ENCODE data around the gene KRT35.
A peak's percentile ranks its signal among the peaks of the same experiment; 100 is the strongest.

Gene KRT35

DNA sequence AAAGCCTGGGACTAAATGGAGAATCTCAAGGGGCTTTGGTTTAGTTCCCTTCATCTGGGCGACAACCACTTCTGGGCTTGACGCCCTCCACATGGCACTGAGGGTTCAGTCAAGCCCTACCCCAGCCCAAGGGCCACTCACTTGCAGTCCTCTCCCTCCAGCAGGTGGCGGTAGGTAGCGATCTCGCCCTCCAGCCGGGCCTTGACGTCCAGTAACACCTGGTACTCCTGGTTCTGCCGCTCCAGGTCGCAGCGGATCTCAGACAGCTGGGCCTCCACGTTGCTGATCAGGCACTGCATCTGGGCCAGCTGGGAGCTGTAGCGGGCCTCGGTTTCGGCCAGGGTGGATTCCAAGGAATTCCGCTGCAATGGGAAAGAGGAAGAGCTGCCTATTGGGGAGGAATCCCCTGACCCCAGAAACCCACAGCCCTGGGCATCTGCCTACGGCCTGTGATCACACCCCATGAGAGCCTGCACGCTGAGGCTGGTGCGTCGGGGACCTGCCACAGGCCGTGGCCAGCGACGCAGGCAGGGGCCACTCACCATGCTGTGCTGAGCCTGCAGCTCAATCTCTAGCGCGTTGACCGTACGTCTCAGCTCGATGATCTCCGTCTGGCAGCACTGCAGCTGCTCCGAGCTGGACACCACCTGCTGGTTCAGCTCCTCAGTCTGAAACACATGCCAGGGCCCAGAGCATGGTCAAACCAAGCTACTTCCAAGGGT is 6.0 kb upstream of the KRT35 start:
- DNase-seq (ENCODE audit: low read depth), result no peak

DNA sequence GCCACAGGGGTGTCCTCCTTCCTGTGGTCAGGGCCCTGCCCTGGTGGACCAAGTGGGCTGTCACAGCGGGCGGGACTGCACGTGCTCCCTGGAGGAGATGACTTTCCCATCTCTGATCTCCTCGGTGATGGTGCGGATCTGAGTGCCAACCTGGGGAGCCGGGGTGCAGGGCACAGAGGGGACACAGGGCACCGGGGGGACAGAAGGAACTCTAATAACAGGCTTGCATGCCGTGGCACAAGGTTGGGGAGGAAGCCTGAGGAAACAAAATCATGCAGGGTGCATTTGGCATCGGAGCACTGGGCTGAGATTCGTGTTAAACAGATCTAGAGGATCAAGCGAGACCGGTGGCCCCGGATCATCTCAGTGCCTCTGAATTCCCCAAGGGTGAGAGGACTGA is 5.4 kb upstream of the KRT35 start:
- no peak for DNase-seq (ENCODE audit: low read depth)

DNA sequence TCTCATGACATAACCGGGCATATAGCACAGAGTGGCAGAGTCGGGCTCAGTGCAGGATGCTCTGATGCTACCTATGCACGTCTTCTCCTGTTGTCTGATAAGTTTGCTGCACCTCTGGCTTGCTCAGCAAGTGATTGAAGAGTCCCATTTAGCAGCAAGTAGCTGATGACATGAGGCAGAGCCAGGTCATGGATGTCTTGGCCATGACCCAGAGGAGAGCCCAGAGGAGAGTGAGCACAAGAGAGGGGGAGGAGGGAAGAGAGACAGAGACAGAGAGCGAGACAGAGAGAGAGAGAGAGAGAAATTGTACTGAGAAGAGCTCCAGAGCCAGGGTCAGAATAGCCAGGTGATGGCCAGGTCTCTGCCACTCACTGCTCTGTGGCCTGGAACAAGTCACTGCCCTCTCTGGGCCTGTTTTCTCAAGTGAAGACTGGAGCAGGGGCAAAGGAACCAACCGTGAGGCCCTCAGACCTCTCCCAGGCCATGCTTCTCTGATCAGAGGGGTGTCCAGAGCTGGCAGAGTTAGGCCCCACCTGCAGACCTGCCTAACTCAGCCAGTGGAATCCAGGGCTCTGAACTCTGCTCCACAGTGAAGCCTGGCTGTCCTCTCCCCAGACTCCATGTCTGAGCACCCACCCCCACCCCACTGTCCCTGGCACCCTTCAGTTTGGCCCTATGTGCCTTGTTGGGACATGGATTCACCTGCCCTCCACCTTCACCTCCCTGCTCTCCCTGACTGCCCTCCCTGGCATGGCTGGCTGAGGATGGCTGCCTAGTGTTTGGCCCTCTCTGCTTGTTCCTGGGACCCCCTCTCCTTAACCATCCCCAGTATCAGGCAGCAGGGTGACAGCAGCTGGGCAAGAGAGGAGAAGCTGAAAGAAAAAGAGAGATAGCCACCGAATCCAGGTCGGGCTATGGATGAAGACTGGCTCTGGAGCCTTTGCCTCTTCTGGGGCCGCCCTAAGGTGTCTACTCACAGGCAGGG is 4.3 kb upstream of the KRT35 start:
- no peak for DNase-seq (ENCODE audit: low read depth)

DNA sequence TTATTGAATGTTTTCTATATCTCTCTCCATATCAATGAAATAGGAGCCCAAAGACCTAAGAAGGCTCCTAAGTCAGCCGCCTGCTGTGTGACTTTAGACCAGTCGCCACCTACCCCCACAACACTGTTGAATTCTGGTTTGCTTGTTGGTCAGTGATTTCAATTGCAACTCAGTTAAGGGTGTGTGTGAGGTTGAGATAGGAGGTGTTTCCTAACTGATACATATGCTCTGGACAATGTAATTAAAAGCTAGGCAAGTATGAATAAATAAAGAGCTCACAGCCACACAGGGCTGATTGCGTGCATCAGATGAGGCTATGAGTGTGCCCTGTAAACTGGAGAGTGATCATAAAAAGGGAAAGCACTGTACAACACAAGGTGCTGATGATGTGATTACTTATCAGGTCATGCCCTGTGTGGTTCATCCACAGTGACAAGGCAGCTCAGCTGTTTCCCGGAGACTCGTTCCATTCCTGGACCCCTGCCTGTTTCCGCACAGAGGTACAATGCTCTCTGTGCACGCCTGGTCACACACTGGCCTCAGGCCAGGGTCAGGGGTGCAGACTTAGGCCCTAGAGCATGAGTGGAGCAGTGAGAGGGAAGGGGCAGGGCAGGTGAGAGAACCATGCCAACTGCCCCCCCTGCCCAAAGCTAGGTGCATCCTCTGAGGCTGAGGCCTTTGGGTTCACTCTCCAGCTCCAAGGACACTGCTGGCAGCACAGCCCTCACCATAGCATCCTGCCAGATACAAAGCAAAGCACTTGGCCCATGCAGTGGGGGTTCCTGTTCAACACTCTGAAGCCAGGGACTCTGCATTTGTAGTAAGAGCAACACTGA is 3.3 kb upstream of the KRT35 start:
- DNase-seq (ENCODE audit: low read depth), result no peak

DNA sequence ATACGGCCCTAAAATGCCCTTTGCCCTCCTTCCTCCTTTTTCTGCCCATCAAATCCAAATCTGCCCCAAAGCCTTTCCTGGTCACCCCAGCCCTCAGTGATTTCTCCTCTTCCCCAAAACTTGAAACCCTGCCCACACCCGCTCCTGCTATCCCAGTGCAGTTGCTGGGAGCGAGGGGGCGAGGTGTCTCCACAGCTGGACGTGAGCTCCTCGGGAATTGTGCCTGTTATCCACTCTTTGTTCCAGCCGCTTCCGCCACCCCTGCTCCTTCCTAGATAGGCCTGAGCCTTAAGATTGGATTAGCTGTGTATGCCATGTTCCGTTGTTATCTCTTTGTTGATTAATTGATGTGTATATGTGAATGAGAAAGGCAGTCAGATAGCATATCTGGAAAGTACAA is 2.6 kb upstream of the KRT35 start:
- DNase-seq (ENCODE audit: low read depth), result no peak

- DNase-seq (ENCODE audit: low read depth), result no peak
Measured at GRCh38 chr17:41480581-41480980, 370 bp downstream of the KRT35 start.

- no peak for DNase-seq (ENCODE audit: low read depth)
Measured at GRCh38 chr17:41480136-41480535, 815 bp downstream of the KRT35 start.

DNA sequence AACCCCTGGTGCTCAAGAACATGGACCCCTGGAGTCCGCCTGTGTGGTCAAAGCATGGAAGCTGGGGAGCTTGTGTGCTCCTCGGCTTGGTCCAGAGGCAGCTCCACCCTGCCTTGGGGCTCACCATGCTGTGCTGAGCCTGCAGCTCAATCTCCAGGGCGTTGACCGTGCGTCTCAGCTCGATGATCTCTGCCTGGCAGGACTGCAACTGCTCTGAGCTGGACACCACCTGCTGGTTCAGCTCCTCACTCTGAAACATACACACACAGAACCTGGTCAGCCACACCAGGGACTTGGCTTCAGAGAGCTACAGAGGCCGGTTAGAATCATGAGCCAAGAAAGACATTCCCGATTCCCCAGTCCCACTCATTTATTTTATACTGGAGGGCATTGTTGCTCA is 2.7 kb downstream of the KRT35 start:
- no peak for DNase-seq (ENCODE audit: low read depth)

GRCh38 chr17:41476866-41477815 is 3.8 kb downstream of the KRT35 start:
- DNase-seq (ENCODE audit: low read depth), result no peak

DNA sequence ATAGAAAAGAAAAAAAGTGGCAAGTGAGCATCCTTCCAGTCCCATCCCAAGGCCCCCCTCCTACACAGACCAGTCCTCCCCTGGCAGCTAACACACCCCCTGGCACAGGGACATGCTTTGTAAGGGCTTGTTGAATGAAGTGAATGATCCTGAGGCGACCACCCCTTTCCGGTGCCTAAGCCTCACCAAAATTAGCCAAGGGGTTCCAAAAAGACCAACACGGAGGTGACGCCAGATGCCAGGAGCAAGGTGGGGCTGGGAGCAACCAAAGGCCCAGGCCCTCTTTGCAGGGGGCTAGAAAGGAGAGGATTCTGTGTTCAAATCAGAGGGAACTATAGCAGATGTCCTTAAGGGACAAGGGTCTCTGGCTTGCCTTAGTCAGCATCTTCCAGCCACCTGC is 5.5 kb downstream of the KRT35 start:
- no peak for DNase-seq (ENCODE audit: low read depth)

GRCh38 chr17:41474863-41475262 is 6.1 kb downstream of the KRT35 start:
- DNase-seq (ENCODE audit: low read depth), result no peak

DNA sequence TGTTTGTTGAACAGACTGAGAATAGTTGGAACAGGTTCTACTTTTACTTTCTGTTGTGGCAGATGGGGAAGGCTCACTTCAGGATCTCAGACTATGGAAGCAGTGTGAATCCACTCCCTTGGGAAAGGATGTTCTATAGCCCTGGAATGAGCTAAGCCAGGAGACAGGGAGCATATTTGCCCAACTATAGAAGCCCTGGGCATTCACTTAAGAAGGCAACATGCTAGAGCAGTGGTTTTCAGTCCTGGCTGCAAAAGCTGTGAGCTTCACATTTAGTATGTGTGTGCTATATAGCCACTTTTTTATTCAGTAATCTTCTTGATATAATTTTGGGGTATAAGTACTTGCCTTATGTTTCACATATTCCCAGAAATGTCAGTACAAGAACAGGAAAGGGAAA is 12.6 kb downstream of the KRT35 start:
- no peak for DNase-seq (ENCODE audit: low read depth)

DNA sequence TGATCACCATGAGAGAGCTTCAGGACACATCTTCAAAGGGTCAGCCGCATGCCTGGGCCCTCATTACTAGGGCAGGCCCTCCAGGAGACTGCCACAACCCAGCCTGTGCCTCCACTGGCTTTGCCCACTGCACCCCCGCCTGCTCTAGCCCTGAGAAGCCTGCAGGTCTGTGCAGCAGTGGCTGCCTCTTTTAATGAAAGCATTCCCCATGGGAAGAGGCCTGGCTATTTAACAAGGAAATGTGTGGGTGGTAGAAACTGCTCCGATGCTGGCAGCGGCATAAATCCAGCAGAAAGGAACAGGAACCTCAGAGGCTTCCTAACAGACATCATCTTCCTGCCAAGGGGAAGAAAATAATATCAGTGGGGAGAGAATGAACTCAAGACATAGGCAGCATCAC is 13.4 kb downstream of the KRT35 start:
- no peak for DNase-seq (ENCODE audit: low read depth)

DNA sequence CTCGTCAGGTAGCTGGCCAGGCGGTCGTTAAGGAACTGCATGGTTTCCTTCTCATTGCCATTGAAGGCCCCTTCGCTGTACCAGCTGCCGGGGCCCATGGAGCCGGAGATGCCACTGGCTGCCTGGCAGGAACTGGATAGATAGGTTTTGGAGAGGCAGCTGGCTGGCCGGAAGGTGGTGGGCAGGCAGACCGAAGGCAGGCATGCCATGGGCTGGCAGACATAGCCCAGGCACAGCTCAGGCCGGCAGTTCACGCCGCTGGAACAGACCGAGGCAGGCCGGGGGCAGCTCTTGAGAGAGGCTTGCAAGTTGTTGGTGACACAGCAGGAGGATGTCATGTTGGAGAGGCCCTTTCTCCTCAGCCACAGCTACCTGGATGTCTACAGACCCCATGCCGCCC is 14.0 kb downstream of the KRT35 start, which contains the start of gene KRT32:
Gene KRT32 (minus strand): TSS at position 399 of the 400 bp plus-strand sequence. CDS start 61 bp downstream, at position 338.
- DNase-seq (ENCODE audit: low read depth), result no peak

GRCh38 chr17:41464682-41465081 is 16.3 kb downstream of the KRT35 start:
- DNase-seq (ENCODE audit: low read depth), result peak; percentile 86

- DNase-seq (ENCODE audit: low read depth), result no peak
Measured at GRCh38 chr17:41464173-41464572, 16.8 kb downstream of the KRT35 start.

GRCh38 chr17:41463746-41464145 is 17.2 kb downstream of the KRT35 start:
- no peak for DNase-seq (ENCODE audit: low read depth)

DNA sequence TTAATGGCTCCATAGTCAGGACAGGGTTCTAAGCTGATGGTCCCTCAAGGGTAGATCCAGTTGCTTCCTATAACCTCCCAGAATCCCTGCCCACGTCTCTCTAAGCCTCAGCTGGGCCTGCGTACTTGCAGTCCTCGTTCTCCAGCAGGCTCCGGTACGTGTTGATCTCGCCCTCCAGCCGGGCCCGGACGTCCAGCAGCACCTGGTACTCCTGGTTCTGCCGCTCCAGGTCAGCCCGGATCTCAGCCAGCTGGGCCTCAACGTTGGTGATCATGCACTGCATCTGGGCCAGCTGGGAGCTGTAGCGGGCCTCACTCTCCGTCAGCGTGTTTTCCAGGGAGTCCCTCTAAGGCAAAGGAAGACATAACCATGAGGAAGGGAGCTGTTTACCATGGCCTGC is 18.2 kb downstream of the KRT35 start:
- DNase-seq (ENCODE audit: low read depth), result no peak

- DNase-seq (ENCODE audit: low read depth), result no peak
Measured at GRCh38 chr17:41457676-41458075, 23.3 kb downstream of the KRT35 start.

- DNase-seq (ENCODE audit: low read depth), result no peak
Measured at GRCh38 chr17:41456204-41456603, 24.7 kb downstream of the KRT35 start.

- DNase-seq (ENCODE audit: low read depth), result no peak
Measured at GRCh38 chr17:41455236-41455635, 25.7 kb downstream of the KRT35 start.

All from GM04503 (cell line).